Right atrium auricular region (tissue), 2 donors: Measurements from ENCODE around the gene USH1G. TPM values are rescaled to one million over a fixed set of nuclear protein-coding genes. Genes with fewer than 3 reads are reported as not detected.

ENCODE experiments used
- DNase-seq: peaks from one replicate; pipeline ENCODE4 v3.0.0-alpha.2; 2019; ENCODE audit warnings: low spot score
- H3K27ac ChIP-seq, 2 donors: fragments of 200-600 bp; sonication (generic); 1 replicate in 1 of 2; 2 replicates in 1 of 2; pipeline ENCODE4 v1.5.1; 2016 to 2019
- H3K27me3 ChIP-seq, 2 donors: fragments of 200-600 bp; sonication (generic); one replicate each; pipeline versions ENCODE4 v1.5.1 to v1.6.0; 2017 to 2019
- H3K36me3 ChIP-seq: fragments of 200-600 bp; sonication (generic); one replicate; pipeline ENCODE4 v1.5.1; 2016
- H3K4me1 ChIP-seq, 2 donors: fragments of 200-600 bp; sonication (generic); one replicate each; pipeline versions ENCODE4 v1.5.1 to v1.6.0; 2017 to 2019
- H3K4me3 ChIP-seq, 2 donors: fragments of 200-600 bp; sonication (generic); 1 replicate in 1 of 2; 2 replicates in 1 of 2; pipeline ENCODE4 v1.5.1; 2017 to 2019; ENCODE audit warnings: mild to moderate bottlenecking in 1 of 2, moderate library complexity in 1 of 2
- H3K9me3 ChIP-seq, 2 donors: fragments of 200-600 bp; sonication (generic); one replicate each; pipeline ENCODE4 v1.5.1; 2019
- CTCF ChIP-seq, 2 donors: fragments of 200-600 bp; sonication (generic); IDR thresholded peaks; one replicate each; pipeline ENCODE4 v1.5.1; 2019; ENCODE audit warnings: antibody characterized with exemption in 2 of 2
- total RNA-seq, 2 donors: library from RNA; depleted of rRNA; stranded (reverse); fragments of >200 nt; gene quantifications; one replicate each; pipeline ENCODE4 v1.1.0, GENCODE V29; 2016

Gene USH1G
- total RNA-seq, 2 donors from 2014 or later, result 0.20 to 0.22 TPM

- H3K27ac ChIP-seq, result no peak overlapping the region
- no peaks in the 10 kb centered on the region for H3K4me1 ChIP-seq
- H3K4me3 ChIP-seq, result no peak overlapping the region
- no peak for DNase-seq
- no peaks in the 10 kb centered on the region for H3K27me3 ChIP-seq
- TF ChIP-seq CTCF (IDR thresholded peaks at IDR 0.05), result no peak
- H3K9me3 ChIP-seq, result no peaks in the 10 kb centered on the region
- H3K36me3 ChIP-seq, result no peaks in the 10 kb centered on the region
Observed at GRCh38 chr17:74904687-74905409, 18.2 kb downstream of the USH1G start.

- no peak for DNase-seq
- H3K4me1 ChIP-seq, result no peaks in the 10 kb centered on the region
- no peak overlapping the region for H3K4me3 ChIP-seq
- no peaks in the 10 kb centered on the region for H3K27me3 ChIP-seq
- H3K27ac ChIP-seq, result no peak overlapping the region
- H3K9me3 ChIP-seq, result no peaks in the 10 kb centered on the region
- no peaks in the 10 kb centered on the region for H3K36me3 ChIP-seq
- no peak for TF ChIP-seq CTCF (IDR thresholded peaks at IDR 0.05)
Observed at GRCh38 chr17:74903671-74904070, 19.4 kb downstream of the USH1G start.

- no peak for TF ChIP-seq CTCF (IDR thresholded peaks at IDR 0.05)
- Histone ChIP-seq H3K4me3 (no peak overlapping the region), H3K9me3 (no peaks in the 10 kb centered on the region), H3K27ac (no peak overlapping the region), H3K27me3 (no peaks in the 10 kb centered on the region), H3K36me3 (no peaks in the 10 kb centered on the region), H3K4me1 (no peaks in the 10 kb centered on the region)
- DNase-seq, result no peak
Observed at GRCh38 chr17:74903034-74903433, 20.0 kb downstream of the USH1G start.

GRCh38 chr17:74901353-74902135 is 21.5 kb downstream of the USH1G start:
- Histone ChIP-seq H3K27me3 (no peaks in the 10 kb centered on the region), H3K9me3 (no peaks in the 10 kb centered on the region), H3K27ac (no peak overlapping the region), H3K36me3 (no peaks in the 10 kb centered on the region), H3K4me1 (no peaks in the 10 kb centered on the region), H3K4me3 (no peak overlapping the region)
- no peak for TF ChIP-seq CTCF (IDR thresholded peaks at IDR 0.05)
- DNase-seq, result no peak

- no peaks in the 10 kb centered on the region for H3K9me3 ChIP-seq
- DNase-seq, result no peak
- H3K27ac ChIP-seq, result no peak overlapping the region
- no peaks in the 10 kb centered on the region for H3K27me3 ChIP-seq
- no peaks in the 10 kb centered on the region for H3K36me3 ChIP-seq
- TF ChIP-seq CTCF (IDR thresholded peaks at IDR 0.05), result no peak
- H3K4me3 ChIP-seq, result no peak overlapping the region
- no peaks in the 10 kb centered on the region for H3K4me1 ChIP-seq
Observed at GRCh38 chr17:74900208-74900607, 22.8 kb downstream of the USH1G start.
